KMS-11 (cell line): ENCODE data around the gene DMBT1.

Experiments
- H2AFZ ChIP-seq: fragments of 200-600 bp; sonication (generic); 2 replicates; pipeline ENCODE4 v1.6.1; 2016; ENCODE audit warnings: antibody characterized with exemption, mixed run types, low read depth
- H3K27ac ChIP-seq: fragments of 200-600 bp; sonication (generic); 2 replicates; pipeline ENCODE4 v1.6.1; 2016; ENCODE audit warnings: mild to moderate bottlenecking, mixed run types
- H3K27me3 ChIP-seq: fragments of 200-600 bp; sonication (generic); 2 replicates; pipeline ENCODE4 v1.6.1; 2017; ENCODE audit warnings: mild to moderate bottlenecking, low read depth, mixed run types, moderate library complexity; ENCODE audit not compliant: insufficient read depth
- H3K36me3 ChIP-seq: fragments of 200-600 bp; sonication (generic); 2 replicates; pipeline ENCODE4 v1.6.1; 2017; ENCODE audit warnings: mild to moderate bottlenecking, mixed run types; ENCODE audit not compliant: insufficient read depth
- H3K4me1 ChIP-seq: fragments of 200-600 bp; sonication (generic); 2 replicates; pipeline ENCODE4 v1.6.1; 2016; ENCODE audit warnings: mild to moderate bottlenecking, low read depth, mixed run types; ENCODE audit not compliant: poor library complexity, severe bottlenecking
- H3K4me2 ChIP-seq: fragments of 200-600 bp; sonication (generic); 2 replicates; pipeline ENCODE4 v1.7.0; 2016; ENCODE audit warnings: mild to moderate bottlenecking, mixed run types
- H3K4me3 ChIP-seq: fragments of 200-600 bp; sonication (generic); IDR thresholded peaks from 2 replicates; pipeline ENCODE4 v1.6.1; 2017; ENCODE audit warnings: low read depth, low read length, mixed read lengths; ENCODE audit not compliant: insufficient read depth
- H3K79me2 ChIP-seq: fragments of 200-600 bp; sonication (generic); 2 replicates; pipeline ENCODE4 v1.6.1; 2016; ENCODE audit warnings: low read depth, mixed run types; ENCODE audit not compliant: insufficient read depth
- H3K9ac ChIP-seq: fragments of 200-600 bp; sonication (generic); 2 replicates; pipeline ENCODE4 v1.6.1; 2016; ENCODE audit warnings: mild to moderate bottlenecking, mixed run types
- H4K20me1 ChIP-seq: fragments of 200-600 bp; sonication (generic); 2 replicates; pipeline ENCODE4 v1.6.1; 2016; ENCODE audit warnings: mild to moderate bottlenecking, mixed run types; ENCODE audit not compliant: insufficient read depth
- TF ChIP-seq, protein P1 (sequence below): fragments of 200-600 bp; sonication (generic); conservative IDR thresholded peaks from 2 replicates; pipeline ENCODE4 v1.6.1; 2017; ENCODE audit warnings: low read depth, mild to moderate bottlenecking, antibody characterized with exemption, low read length, moderate library complexity, mixed read lengths

The DMBT1 gene

GRCh38 chr10:122673269-122673668, 112.7 kb downstream of the DMBT1 start:
- H3K36me3 ChIP-seq: no peaks in the 10 kb centered on the region
- no peak overlapping the region for H3K9ac ChIP-seq
- H3K79me2 ChIP-seq: no peaks in the 10 kb centered on the region
- TF ChIP-seq, protein P1, sequence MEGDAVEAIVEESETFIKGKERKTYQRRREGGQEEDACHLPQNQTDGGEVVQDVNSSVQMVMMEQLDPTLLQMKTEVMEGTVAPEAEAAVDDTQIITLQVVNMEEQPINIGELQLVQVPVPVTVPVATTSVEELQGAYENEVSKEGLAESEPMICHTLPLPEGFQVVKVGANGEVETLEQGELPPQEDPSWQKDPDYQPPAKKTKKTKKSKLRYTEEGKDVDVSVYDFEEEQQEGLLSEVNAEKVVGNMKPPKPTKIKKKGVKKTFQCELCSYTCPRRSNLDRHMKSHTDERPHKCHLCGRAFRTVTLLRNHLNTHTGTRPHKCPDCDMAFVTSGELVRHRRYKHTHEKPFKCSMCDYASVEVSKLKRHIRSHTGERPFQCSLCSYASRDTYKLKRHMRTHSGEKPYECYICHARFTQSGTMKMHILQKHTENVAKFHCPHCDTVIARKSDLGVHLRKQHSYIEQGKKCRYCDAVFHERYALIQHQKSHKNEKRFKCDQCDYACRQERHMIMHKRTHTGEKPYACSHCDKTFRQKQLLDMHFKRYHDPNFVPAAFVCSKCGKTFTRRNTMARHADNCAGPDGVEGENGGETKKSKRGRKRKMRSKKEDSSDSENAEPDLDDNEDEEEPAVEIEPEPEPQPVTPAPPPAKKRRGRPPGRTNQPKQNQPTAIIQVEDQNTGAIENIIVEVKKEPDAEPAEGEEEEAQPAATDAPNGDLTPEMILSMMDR: no peak
- no peak overlapping the region for H3K27ac ChIP-seq
- no peaks in the 10 kb centered on the region for H4K20me1 ChIP-seq
- no peak overlapping the region for H3K4me3 ChIP-seq
- no peak overlapping the region for H2AFZ ChIP-seq
- H3K4me1 ChIP-seq: peaks cover 30% of the 10 kb centered on the region
- H3K27me3 ChIP-seq: no peaks in the 10 kb centered on the region
- no peak overlapping the region for H3K4me2 ChIP-seq

DNA sequence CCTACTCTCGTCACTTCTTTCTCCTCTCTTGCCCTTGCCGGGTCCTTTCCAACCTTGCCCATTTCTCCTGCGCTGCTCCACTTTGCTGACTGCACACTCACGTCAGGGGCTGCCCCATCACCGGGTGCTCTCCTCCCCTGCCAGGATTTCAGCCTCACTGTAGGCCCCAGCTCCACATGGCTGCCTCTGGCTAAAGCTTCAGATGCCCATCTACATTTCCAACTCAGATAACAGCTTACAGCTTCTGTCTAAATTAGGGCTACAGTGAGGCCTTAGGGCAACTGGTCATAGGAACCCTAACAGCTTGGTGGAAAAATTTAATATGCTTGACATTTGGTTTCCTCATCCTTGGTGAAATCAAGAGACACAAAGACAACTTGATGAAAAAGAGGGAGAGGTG, 113.2 kb downstream of the DMBT1 start:
- H3K27ac ChIP-seq: no peak overlapping the region
- H3K27me3 ChIP-seq: no peaks in the 10 kb centered on the region
- H3K9ac ChIP-seq: no peak overlapping the region
- no peak overlapping the region for H3K4me2 ChIP-seq
- no peak overlapping the region for H3K4me3 ChIP-seq
- TF ChIP-seq, protein P1: no peak
- no peaks in the 10 kb centered on the region for H3K79me2 ChIP-seq
- H2AFZ ChIP-seq: no peak overlapping the region
- no peaks in the 10 kb centered on the region for H3K36me3 ChIP-seq
- peaks cover 30% of the 10 kb centered on the region for H3K4me1 ChIP-seq
- H4K20me1 ChIP-seq: no peaks in the 10 kb centered on the region

GRCh38 chr10:122674781-122675180, 114.2 kb downstream of the DMBT1 start:
- no peaks in the 10 kb centered on the region for H3K27me3 ChIP-seq
- no peak overlapping the region for H2AFZ ChIP-seq
- H3K4me3 ChIP-seq: no peak overlapping the region
- no peak overlapping the region for H3K9ac ChIP-seq
- TF ChIP-seq, protein P1: no peak
- H3K36me3 ChIP-seq: no peaks in the 10 kb centered on the region
- H3K79me2 ChIP-seq: no peaks in the 10 kb centered on the region
- no peak overlapping the region for H3K27ac ChIP-seq
- no peak overlapping the region for H3K4me2 ChIP-seq
- peaks cover 24% of the 10 kb centered on the region for H3K4me1 ChIP-seq
- H4K20me1 ChIP-seq: no peaks in the 10 kb centered on the region

- H3K4me3 ChIP-seq: no peak overlapping the region
- no peaks in the 10 kb centered on the region for H4K20me1 ChIP-seq
- no peaks in the 10 kb centered on the region for H3K27me3 ChIP-seq
- no peaks in the 10 kb centered on the region for H3K36me3 ChIP-seq
- no peak overlapping the region for H3K27ac ChIP-seq
- H3K4me2 ChIP-seq: no peak overlapping the region
- TF ChIP-seq, protein P1: no peak
- H3K9ac ChIP-seq: no peak overlapping the region
- no peaks in the 10 kb centered on the region for H3K79me2 ChIP-seq
- peaks cover 19% of the 10 kb centered on the region for H3K4me1 ChIP-seq
- no peak overlapping the region for H2AFZ ChIP-seq
Measured at GRCh38 chr10:122675278-122675677, 114.7 kb downstream of the DMBT1 start.
